ENCODE data around the gene GPR157. TPM values are rescaled to one million over a fixed set of nuclear protein-coding genes. Genes with fewer than 3 reads are reported as not detected.
"Not testable (repeated sequence)": the region's sequence is repeated elsewhere in the genome, so short reads cannot be mapped to it uniquely, and the experiment has no call there.

Gene GPR157
- total RNA-seq, 2 experiments from 2014 or later, result 3.1 to 3.3 TPM

DNA sequence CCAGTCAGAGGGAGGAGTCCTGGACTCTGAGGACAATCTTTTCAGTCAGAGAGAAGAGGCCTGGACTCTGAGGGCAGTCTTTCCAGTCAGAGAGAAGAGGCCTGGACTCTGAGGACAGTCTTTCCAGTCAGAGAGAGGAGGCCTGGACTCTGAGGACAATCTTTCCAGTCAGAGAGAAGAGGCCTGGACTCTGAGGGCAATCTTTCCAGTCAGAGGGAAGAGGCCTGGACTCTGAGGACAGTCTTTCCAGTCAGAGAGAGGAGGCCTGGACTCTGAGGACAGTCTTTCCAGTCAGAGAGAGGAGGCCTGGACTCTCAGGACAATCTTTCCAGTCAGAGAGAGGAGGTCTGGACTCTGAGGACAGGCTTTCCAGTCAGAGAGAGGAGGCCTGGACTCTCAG lies 26.5 kb upstream of the GPR157 start:
- POLR2A ChIA-PET; H3K27me3 Mint-ChIP-seq; DNase-seq; H3K9me3 Mint-ChIP-seq; H3K4me1 Mint-ChIP-seq; H3K27ac Mint-ChIP-seq; H3K36me3 Mint-ChIP-seq; H3K4me3 Mint-ChIP-seq; ATAC-seq (ENCODE audit: low read depth): not testable (repeated sequence)

DNA sequence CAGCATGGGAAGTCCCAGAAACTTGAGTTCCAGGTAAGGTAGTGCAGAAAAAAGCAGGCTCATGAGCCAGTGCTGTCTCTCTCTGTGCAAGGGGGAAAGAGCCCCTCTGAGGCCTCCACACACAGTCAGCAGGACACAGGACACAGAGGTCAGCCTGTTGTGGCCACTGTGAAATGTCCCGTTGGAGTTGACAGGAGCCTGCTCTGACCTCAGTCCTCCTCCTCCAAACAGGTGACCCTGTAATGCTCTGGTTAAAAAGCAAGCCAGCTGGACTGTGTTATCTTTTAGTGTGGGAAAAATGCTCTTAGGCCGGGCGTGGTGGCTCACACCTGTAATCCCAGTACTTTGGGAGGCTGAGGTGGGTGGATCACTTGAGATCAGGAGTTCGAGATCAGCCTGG lies 24.2 kb upstream of the GPR157 start:
- DNase-seq (no peak), ATAC-seq (ENCODE audit: low read depth) (no peak)
- H3K27ac Mint-ChIP-seq, result no peak overlapping the region
- peaks cover 2% of the 10 kb centered on the region for H3K27me3 Mint-ChIP-seq
- no peaks in the 10 kb centered on the region for H3K4me1 Mint-ChIP-seq
- H3K4me3 Mint-ChIP-seq, result no peak overlapping the region
- POLR2A ChIA-PET, result no interaction called here
- H3K9me3 Mint-ChIP-seq, result no peaks in the 10 kb centered on the region
- peaks cover 2% of the 10 kb centered on the region for H3K36me3 Mint-ChIP-seq

DNA sequence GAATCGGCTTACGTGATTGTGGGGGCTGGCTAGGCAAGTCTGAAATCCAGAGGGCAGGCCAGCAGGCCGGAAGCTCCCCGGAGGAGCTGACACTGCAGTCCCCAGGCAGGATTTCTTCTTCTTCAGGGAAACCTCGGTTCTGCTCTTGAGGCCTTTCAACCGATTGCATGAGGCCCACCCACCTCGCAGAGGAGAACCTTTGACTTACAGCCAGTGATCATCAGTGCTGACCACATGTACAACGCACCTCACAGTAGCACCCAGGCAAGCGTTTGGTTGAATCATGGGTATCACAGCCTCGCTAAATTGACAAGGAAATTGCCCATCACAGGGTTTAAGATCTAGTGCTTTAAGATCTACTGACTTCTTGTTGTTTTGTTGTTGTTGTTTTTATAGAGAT lies 23.6 kb upstream of the GPR157 start:
- peaks cover 2% of the 10 kb centered on the region for H3K27me3 Mint-ChIP-seq
- no peaks in the 10 kb centered on the region for H3K4me1 Mint-ChIP-seq
- H3K4me3 Mint-ChIP-seq, result no peak overlapping the region
- H3K9me3 Mint-ChIP-seq, result no peaks in the 10 kb centered on the region
- POLR2A ChIA-PET, result no interaction called here
- H3K27ac Mint-ChIP-seq, result no peak overlapping the region
- ATAC-seq (ENCODE audit: low read depth) (no peak), DNase-seq (no peak)
- peaks cover 2% of the 10 kb centered on the region for H3K36me3 Mint-ChIP-seq

DNA sequence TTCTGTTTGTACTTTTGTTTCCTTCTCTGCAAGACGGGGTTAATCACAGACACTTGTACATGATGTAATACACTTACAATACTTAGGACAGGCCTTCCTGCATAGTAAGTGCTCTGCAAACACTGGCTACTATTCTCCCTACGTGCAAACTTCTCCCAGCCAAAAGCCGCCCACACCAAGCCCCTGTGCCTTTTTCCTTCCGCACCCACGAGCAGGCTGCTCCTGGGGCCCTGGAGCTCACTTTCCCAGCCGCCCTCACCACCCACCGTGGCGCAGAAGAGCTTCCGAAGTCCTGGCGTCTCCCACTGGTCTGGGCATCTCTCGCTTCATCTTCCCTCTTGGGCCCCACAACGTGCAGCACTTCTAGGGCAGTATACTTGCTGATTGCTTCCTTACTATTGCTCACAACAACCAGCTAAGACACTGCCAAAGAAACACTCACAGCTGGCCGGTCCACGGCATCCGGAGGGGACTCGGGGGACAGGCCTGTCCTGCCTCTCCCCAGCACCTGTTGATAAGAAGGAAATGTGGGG lies 22.5 kb upstream of the GPR157 start:
- H3K9me3 Mint-ChIP-seq, result no peaks in the 10 kb centered on the region
- H3K36me3 Mint-ChIP-seq, result peaks cover 2% of the 10 kb centered on the region
- DNase-seq, result no peak
- H3K4me1 Mint-ChIP-seq, result no peaks in the 10 kb centered on the region
- ATAC-seq (ENCODE audit: low read depth), result no peak
- peaks cover 2% of the 10 kb centered on the region for H3K27me3 Mint-ChIP-seq
- H3K4me3 Mint-ChIP-seq, result no peak overlapping the region
- no peak overlapping the region for H3K27ac Mint-ChIP-seq
- POLR2A ChIA-PET, result interaction anchor here (0.5 kb wide), 1 partner anchor 232 kb away, joined by 3 read pairs; no protein-coding TSS in a partner anchor

DNA sequence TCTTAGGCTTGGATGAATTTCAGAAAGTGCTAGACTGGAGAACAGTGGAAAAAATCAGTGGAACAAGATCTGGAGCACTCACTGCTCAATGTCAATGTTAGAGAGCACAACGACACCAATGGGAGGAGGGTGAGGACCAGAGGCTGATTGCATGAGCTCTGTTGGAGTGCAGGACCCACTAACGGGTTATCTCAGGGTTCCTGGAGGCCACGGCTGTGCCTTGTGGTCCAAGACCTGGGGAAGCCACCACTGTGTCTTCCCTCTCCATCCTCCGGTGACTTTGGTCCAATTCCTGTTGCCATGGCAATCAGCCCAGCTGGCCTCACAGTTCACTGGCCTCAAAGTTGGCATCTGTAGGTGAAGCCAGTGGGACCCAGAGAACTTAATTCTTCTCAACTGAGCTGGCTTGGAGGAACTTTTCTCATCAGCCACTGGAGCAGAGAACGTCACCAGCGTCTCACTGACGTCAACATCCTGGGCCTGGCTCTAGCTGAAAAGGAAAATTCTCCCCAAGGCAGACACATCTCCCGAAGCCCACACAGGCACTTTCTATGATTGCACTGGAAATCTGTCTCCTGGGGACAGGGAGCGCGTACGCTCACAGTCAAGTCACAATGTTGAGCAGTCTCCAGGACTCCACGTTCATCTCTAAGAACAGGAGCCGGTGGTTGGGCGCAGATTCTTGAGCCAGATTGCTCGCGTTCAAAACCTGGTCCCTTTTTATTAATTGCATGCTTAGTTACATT lies 21.9 kb upstream of the GPR157 start:
- DNase-seq (no peak), ATAC-seq (ENCODE audit: low read depth) (no peak)
- POLR2A ChIA-PET, result interaction anchor here (0.5 to 0.6 kb wide), 2 partner anchors 231 to 329 kb away, joined by 3 to 4 read pairs; no protein-coding TSS in a partner anchor
- H3K36me3 Mint-ChIP-seq, result peaks cover 2% of the 10 kb centered on the region
- H3K27me3 Mint-ChIP-seq, result peaks cover 2% of the 10 kb centered on the region
- H3K27ac Mint-ChIP-seq, result no peak overlapping the region
- no peak overlapping the region for H3K4me3 Mint-ChIP-seq
- H3K9me3 Mint-ChIP-seq, result no peaks in the 10 kb centered on the region
- H3K4me1 Mint-ChIP-seq, result no peaks in the 10 kb centered on the region

DNA sequence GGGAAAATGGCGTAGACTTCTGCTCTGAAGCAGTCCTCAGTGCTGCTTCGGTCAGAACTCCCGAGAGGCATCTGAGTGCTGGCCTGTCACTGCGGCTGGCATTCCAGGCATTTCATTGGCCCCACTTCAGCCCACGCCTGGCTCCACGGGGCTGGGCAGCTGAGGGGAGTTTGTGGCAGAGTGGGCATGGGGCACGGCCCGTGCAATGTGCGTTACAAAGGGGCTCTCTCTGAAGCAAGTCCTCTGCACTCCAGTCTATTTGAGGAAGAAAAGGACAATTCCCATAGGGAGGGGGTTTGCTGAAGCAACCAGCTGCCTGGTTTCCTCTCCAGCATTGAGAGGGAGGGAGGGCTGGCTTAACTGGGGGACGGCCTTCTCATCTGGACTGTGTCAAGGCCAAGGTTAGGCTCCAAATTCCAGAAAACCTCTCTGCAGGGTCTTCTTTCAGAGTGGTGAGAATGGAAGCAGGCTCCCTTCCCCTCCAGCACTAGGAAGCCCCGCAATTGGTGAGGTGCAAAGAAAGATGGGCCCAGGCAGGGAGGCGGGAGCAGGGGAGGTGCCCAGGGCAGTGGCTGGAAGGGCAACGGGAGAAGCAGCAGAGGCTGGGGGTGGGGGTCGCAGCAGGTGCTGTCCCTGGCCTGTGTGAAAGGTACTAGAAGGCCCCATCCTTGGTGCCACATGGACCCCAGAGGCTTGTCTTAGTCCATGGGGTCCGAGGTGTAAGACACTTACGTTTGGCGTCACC lies 21.1 kb upstream of the GPR157 start:
- peaks cover 2% of the 10 kb centered on the region for H3K36me3 Mint-ChIP-seq
- no peaks in the 10 kb centered on the region for H3K4me1 Mint-ChIP-seq
- no peak overlapping the region for H3K4me3 Mint-ChIP-seq
- ATAC-seq (ENCODE audit: low read depth) (no peak), DNase-seq (no peak)
- H3K27ac Mint-ChIP-seq, result no peak overlapping the region
- H3K27me3 Mint-ChIP-seq, result peaks cover 2% of the 10 kb centered on the region
- POLR2A ChIA-PET, result interaction anchor here (0.6 kb wide), 1 partner anchor 330 kb away, joined by 4 read pairs; no protein-coding TSS in a partner anchor
- H3K9me3 Mint-ChIP-seq, result no peaks in the 10 kb centered on the region

DNA sequence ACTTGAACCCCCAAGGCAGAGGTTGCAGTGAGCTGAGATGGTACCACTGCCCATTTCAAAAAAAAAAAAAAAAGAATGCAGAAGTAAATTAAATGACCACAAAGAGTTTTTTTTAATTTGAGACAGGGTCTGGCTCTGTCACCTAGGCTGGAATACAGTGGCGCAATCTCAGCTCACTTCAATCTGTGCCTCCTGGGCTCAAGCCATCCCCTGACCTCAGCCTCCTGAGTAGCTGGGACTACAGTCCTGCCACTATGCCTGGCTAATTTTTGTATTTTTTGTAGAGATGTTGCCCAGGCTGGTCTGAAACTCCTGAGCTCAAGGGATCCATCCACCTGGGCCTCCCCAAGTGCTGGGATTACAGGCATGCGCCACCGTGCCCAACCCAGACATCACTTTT lies 20.2 kb upstream of the GPR157 start:
- Mint-ChIP-seq H3K4me3 (no peak overlapping the region), H3K9me3 (no peaks in the 10 kb centered on the region), H3K27me3 (peaks cover 2% of the 10 kb centered on the region), H3K36me3 (peaks cover 2% of the 10 kb centered on the region), H3K27ac (no peak overlapping the region), H3K4me1 (no peaks in the 10 kb centered on the region)
- POLR2A ChIA-PET, result no interaction called here
- ATAC-seq (ENCODE audit: low read depth) (no peak), DNase-seq (no peak)

DNA sequence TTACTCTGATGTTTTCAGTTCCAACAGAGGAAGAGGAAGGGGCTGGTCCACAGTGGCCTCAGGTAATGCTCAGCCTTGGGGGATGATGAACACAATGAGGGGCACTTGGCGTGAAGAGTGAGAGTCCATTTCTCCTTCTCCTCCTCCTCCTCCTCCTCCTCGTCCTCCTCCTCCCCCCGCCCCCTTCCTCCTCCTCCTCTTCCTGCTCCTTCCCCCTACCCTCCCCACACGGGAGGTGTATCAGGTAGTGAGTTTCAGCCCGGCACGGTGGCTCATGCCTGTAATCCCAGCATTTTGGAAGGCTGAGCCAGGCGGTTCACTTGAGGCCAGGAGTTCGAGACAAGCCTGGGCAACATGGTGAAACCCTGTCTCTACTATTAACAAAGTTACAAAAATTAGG lies 17.3 kb upstream of the GPR157 start:
- Mint-ChIP-seq H3K9me3 (no peaks in the 10 kb centered on the region), H3K27ac (no peak overlapping the region), H3K36me3 (no peaks in the 10 kb centered on the region), H3K4me3 (no peak overlapping the region), H3K27me3 (no peaks in the 10 kb centered on the region), H3K4me1 (peaks cover 8% of the 10 kb centered on the region)
- ATAC-seq (ENCODE audit: low read depth), result no peak
- no peak for DNase-seq
- POLR2A ChIA-PET, result no interaction called here

DNA sequence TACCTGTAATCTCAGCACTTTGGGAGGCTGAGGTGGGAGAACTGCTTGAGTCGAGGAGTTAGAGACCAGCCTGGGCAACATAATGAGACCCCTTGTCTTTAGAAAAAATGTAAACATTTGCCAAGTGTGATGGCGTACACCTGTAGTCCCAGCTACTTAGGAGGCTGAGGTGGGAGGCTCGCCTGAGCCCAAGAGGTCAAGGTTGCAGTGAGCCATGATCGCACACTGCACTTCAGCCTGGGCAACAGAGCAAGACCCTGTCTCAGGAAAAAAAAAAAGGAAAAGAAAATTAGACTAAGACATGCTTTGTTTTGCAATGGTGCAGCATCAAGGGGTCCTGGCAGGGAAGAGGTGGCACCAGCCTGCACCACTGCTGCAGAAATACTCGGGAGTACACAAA lies 16.8 kb upstream of the GPR157 start:
- Mint-ChIP-seq H3K4me3 (no peak overlapping the region), H3K27ac (no peak overlapping the region), H3K36me3 (no peaks in the 10 kb centered on the region), H3K9me3 (no peaks in the 10 kb centered on the region), H3K27me3 (no peaks in the 10 kb centered on the region), H3K4me1 (peaks cover 8% of the 10 kb centered on the region)
- DNase-seq (no peak), ATAC-seq (ENCODE audit: low read depth) (no peak)
- POLR2A ChIA-PET, result no interaction called here

DNA sequence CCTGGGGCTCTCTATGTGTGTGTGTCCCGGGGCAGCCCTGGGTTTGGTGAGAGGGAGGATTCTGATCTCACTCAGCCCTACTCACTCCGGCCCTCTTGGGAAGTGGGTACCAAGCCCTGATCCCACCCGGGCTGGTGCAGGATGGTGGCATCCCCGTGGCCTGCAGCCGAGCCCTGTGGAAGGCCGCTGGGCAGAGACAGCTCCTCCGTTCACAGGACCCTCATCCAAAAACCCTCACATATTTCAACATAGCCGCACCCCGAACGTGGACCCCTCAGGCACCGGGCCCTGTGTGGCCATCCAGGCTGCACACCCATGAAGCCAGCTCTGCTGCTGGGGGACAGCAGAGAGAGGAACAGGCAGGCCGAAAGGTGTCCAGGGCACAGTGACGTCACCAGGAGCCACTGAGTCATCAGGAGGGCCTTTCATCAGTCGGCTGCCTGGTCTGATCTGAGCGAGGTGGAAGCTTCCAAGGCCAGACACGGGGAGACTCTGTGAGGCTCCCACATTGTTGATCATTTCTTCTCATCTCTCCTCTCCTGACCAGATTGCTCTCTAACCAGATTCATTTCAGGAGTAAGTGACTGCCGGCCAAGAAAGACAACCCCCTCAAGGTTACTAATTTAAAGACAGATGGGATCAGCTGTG lies 16.2 kb upstream of the GPR157 start:
- Mint-ChIP-seq H3K4me3 (no peak overlapping the region), H3K27ac (no peak overlapping the region), H3K9me3 (no peaks in the 10 kb centered on the region), H3K27me3 (no peaks in the 10 kb centered on the region), H3K36me3 (no peaks in the 10 kb centered on the region), H3K4me1 (peaks cover 8% of the 10 kb centered on the region)
- DNase-seq, result no peak
- no peak for ATAC-seq (ENCODE audit: low read depth)
- POLR2A ChIA-PET, result no interaction called here

DNA sequence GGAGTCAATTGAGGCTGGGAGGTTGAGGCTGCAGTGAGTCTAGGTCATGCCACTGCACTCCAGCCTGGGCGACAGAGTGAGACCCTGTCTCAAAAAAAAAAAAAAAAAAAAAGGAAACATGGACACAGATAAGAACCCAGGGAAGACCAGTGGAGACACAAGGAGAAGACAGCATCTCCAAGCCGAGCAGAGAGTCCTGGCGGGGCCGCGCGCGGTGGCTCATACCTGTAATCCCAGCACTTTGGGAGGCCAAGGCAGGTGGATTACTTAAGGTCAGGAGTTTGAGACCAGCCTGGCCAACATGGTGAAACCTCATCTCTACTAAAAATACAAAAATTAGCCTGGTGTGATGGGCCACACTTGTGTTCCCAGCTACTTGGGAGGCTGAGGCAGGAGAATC lies 15.6 kb upstream of the GPR157 start:
- H3K9me3 Mint-ChIP-seq; H3K27me3 Mint-ChIP-seq; H3K27ac Mint-ChIP-seq; H3K4me3 Mint-ChIP-seq; H3K36me3 Mint-ChIP-seq; H3K4me1 Mint-ChIP-seq; ATAC-seq (ENCODE audit: low read depth); DNase-seq; POLR2A ChIA-PET: not testable (repeated sequence)

DNA sequence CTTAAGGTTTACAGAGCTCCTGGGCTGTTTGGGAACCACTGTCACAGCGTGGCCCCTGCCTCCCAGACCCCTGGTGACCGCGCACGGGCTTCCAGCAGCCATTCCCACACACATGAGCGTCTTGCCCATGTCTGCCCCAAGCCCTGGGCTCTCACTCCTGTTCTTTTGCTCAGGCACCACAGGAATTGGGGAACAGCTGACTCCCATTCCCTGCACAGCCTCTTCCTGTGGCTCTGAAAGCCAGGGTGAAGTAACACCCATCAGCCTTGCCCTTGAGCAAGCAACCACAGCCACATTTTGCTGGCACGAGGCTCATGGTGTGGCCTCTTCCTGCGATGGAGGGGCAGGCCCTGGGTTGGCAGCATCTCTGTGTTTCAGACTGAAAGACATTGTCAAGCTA lies 14.3 kb upstream of the GPR157 start:
- Mint-ChIP-seq H3K9me3 (no peaks in the 10 kb centered on the region), H3K36me3 (no peaks in the 10 kb centered on the region), H3K4me1 (peaks cover 8% of the 10 kb centered on the region), H3K27ac (no peak overlapping the region), H3K27me3 (no peaks in the 10 kb centered on the region), H3K4me3 (no peak overlapping the region)
- DNase-seq, result no peak
- POLR2A ChIA-PET, result interaction anchor here (0.7 kb wide), 1 partner anchor 108 kb away, joined by 3 read pairs; no protein-coding TSS in a partner anchor
- ATAC-seq (ENCODE audit: low read depth), result no peak

DNA sequence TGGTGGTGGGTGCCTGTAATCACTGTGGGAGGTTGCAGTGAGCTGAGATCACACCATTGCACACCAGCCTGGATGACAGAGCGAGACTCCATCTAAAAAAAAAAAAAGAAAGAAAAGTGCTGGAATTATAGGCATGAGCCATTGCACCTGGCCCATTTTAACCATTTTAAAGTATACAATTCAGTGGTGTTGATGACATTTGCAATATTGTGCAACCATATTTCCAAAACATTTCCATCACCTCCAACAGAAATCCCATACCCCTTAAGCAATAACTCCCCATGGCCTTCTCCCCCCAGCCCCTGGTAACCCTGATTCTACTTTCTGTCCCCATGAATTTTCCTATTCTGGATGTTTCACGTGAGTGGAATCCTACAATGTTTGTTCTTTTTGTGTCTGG lies 11.0 kb upstream of the GPR157 start:
- Mint-ChIP-seq H3K9me3 (no peaks in the 10 kb centered on the region), H3K36me3 (no peaks in the 10 kb centered on the region)

More for the DNA sequence above, 11.0 kb upstream of the GPR157 start:
- Mint-ChIP-seq H3K4me3 (no peak overlapping the region), H3K4me1 (peaks cover 11% of the 10 kb centered on the region), H3K27ac (no peak overlapping the region), H3K27me3 (peaks cover 5% of the 10 kb centered on the region)
- DNase-seq, result no peak
- POLR2A ChIA-PET, result no interaction called here
- ATAC-seq (ENCODE audit: low read depth), result no peak

Data from activated naive CD8-positive, alpha-beta T cell treated with anti-CD3 and anti-CD28 coated beads, Interleukin-2, amount 10 ng/mL, durations not matched to agents 7 days and 5 days (primary cell).